GM18867 (cell line): ENCODE measurements around the gene TCF7.

Source experiments
- ATAC-seq: cut with Tn5 transposase; IDR thresholded peaks from one replicate; pipeline ENCODE4 v1.9.1; 2021; ENCODE audit warnings: mild to moderate bottlenecking, moderate library complexity; ENCODE audit not compliant: unreplicated experiment

Gene TCF7

DNA sequence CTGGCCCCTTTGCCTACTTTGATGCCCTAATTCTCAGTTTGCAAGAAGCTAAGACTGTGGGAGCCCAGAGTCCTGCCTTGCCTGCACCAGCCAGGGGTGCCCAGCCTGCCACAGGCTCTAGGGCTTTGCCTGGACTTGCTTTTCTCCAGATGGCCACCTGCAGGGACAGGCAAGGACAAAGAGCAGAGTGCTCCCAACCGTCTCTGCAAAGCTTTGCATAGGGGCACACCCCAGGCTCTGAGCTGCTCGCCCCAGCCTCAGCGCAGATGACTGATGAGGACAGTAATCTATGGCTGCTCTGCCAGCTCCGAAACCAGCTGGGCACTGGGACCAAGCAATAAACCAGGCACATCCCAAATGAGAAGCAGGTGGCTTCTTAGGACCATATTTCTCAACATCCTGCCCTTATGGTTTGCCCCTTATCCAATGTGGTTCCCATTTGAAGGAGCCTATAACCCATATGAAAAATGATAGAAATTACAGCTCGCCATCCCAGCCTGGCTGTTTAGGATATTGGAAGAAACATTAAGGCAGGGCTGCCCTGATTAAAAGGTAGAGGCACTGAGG lies 25.4 kb upstream of the TCF7 start:
- no peak for ATAC-seq

GRCh38 chr5:134090522-134090921 lies 24.0 kb upstream of the TCF7 start:
- no peak for ATAC-seq

GRCh38 chr5:134091626-134092121 lies 22.8 kb upstream of the TCF7 start:
- ATAC-seq: no peak

GRCh38 chr5:134092875-134093274 lies 21.6 kb upstream of the TCF7 start:
- no peak for ATAC-seq

- ATAC-seq: no peak
These were observed 21.1 kb upstream of the TCF7 start for GRCh38 chr5:134093351-134093750.

DNA sequence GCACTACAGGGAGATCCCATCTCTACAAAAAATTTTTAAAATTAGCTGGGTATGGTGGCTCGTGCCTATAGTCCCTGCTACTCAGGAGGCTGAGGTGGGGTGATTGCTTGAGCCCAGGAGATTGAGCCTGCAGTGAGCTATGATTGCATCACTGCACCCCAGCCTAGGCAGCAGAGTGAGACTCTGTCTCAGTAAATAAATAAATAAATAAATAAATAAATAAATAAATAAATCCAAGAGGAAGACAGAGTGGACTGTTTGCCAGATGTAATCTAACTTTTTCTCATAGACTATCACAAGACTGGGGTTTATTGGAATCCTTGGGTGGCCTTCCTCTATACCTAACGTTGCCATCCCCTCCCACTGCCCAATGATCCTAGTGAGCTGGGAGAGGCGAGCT lies 19.2 kb upstream of the TCF7 start:
- no peak for ATAC-seq

- ATAC-seq: no peak
These were observed 18.4 kb upstream of the TCF7 start for GRCh38 chr5:134095887-134096589.

GRCh38 chr5:134097211-134097749 lies 17.2 kb upstream of the TCF7 start:
- ATAC-seq: no peak

DNA sequence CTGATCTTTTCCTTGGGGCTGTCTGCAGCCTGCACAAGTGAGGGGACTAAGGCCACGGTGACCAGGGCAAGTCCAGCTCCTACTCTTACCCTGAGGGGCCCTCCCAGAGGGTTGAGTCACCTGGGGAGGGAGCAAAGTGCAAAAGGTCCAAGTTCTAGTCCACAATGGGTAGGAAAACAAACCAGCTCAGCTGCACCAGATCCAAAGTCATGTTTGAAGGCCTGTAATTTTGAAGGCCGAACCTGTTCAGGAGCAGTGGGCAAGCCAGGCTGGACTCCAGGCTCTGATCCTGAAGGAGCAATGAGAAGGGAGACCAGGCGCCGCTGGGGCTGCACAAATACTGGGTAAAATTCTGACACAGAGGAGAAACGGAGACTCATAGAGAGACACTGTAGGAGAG lies 15.8 kb upstream of the TCF7 start:
- ATAC-seq: no peak

GRCh38 chr5:134099288-134099872 lies 15.1 kb upstream of the TCF7 start:
- ATAC-seq: no peak

DNA sequence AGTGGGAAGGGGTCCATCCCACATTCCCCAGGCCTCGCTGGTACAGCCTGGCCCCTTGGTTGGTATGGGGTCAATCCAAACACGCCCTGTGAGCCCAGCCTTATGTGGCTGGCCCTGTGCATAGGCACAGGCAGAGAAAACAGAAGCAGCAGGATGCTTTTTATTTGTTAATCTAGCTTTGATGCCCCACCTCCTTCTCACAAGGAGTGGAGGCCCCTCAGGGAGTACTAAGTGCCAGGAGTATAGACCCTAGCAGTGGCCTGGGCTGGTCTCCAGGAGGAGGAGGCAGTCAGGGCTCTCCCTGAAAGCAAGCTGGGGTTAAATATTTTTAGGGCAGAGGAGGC lies 14.6 kb upstream of the TCF7 start:
- no peak for ATAC-seq

DNA sequence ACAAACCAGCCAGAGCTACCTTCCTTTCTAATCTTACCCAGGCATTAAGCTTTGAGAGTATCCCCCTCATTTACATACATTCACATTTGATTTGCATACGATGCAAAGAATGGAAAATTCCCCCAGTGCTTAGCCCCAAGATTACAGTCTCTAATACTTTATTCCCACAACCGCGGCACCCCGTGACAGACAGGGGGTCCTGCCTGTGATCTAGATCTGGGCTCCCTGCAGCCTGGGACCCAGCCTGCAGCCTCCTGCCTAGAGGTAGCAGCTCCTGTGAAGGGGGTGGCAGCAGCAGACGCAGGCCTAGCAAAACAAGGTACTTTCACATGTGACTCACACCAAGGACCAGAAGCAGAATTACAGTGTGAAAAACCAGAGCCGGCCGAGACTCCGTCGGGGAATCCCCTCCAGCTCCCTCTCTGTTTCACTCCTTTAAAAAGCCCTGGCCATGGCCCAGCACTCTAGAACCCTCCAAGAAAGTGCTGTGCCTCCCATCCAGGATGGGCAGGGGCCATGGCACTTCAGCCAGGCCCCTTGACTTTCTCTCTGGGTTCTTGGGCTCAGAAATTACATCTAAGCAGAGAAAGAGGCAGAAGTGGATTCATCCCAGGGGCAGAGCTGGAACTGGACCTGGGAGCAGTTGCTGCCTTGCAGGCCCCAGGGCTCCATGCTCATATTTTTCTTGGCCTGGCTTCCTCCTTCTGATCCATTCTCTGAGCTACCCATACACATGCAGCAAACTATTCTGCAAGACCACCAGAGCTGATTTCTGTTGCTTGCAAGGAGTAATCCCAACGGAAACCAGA lies 14.0 kb upstream of the TCF7 start:
- peak; percentile 83 for ATAC-seq

DNA sequence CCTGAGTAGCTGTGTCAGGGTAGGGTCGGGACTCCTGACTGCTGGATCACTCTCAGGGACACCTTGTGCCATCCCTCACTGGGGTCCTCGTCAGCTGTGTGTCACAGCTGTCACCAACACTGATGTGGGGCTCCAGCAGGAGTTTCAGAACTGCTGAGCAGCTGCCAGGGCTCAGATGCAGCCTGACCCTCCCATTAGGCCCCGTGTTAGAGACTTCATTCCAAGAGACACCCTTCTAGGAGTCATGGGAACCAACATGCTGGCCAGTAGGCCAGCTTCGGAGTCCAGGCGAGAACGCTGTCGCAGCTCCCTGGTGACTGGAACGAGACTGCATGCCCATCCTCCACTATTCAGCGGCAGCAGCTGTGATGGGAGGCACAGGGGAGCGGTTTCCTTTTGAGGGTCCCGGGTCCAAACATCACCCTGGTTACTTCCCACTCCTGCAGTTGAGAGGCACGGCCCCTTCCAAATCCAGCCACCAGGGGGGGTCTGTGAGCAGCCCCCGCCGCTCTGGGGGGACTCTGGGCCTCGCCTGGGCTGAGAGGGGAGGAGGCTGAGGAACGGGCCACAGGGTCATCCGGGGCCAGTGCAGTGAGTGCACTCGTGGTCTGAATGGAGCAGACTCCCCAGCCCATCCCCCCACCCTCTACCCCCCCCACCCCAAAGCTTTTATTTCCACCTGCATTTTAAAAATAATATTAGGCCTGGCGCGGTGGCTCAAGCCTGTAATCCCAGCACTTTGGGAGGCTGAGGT lies 12.6 kb upstream of the TCF7 start:
- no peak for ATAC-seq

DNA sequence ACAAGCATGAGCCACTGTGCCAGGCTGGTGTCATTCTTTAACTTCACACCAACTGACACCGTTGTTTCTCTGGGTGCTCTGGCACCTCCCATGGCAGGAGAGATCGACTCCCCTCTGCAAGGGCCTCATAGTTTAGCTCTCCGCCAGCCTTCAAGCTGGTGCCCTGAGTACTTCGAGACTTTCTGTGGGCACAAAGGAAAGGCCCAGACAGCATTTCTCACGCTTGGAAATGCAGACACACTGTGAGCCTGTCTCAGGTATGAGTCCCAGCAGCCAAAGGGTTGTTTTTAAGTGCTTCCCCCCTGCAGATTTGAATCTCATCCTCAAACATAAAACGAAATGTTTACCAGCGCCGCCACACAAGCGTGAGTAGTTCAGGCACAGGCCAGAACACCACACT lies 11.1 kb upstream of the TCF7 start:
- ATAC-seq: no peak

DNA sequence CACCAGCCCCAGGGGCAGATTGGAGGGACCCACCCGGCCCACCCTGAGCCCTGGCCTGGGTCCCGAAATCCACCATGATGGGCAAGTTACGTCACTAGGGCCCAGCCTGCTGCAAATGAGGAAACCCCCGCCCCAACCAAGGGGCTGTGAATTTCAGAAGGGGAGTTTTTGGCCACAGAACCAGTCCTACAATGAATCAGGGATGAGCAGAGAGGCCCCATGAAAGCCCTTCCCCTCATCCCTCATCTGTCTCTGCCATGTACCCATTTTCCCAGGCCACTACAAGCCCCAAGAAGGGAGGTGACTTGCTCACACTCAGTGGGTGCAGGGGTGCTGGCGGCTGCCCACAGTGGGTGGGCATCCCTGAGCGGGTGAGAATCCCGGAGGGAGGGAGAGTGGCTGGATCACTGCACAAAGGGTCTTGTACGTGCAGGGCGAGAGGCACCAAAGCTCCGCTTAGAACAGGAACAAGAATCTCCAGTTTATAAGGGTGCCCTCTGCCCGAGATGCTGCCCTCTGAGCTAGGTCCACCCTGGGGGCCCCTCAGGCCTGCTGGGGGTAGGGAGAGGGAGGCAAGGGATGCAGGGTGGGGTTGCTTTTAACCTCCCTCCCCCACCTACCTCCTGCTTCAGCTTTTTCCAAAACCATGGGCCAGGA lies 10.4 kb upstream of the TCF7 start:
- no peak for ATAC-seq

DNA sequence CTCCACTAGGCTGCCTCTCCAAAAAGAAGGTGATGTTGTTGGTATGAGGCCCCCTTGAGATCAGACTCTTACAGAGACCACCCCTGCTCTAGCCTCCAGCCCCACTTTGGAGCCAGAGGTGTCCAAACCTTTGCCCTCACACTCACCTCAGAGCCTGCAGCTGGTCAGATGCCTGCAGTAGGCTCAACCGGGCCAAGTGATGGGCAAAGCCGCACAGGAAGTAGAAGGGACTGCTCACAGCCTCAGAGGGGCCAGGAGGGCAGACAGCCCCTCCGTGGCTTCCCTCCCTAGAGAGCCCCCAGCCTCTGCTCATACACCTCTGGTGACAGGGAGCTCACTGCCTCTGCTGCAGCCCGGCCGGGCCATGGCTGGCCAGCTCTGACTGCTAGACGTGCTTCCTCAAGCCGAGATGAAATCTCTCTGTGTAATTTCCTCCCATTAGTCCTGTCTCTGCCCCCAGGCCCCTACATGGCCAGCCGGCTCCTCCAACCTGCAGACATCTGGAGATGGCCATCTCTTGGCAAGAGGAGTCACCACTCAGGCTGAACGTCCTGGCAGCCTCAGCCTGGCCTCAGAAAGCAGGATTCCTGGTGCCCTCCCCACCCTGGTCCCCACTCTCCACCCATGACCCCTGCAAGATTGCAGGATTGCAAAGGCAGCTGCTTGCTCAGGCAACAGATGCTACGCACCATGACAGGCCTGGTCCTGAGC lies 7.3 kb upstream of the TCF7 start:
- ATAC-seq: no peak

DNA sequence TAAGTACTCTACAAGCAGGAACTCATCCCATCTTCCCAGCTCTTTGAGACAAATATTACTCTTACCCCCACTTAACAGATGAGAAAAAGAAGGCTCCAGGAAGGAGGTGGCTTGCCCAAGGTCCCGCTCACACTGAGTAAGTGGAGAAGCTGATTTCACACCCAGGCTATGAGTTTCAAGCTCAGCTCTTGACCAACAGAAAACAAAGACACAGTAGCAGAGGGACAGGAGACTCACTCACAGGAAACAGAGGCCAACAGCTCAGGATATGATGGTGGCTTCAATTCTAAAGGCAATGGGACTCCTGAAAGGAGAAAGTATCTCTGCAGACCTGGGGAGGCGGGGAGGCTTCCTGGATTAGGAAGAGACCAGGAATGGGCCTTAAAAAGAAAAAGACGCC lies 6.7 kb upstream of the TCF7 start:
- no peak for ATAC-seq

GRCh38 chr5:134110382-134110781 lies 4.1 kb upstream of the TCF7 start:
- no peak for ATAC-seq
